ENCODE measurements around the gene VTI1A.

DNA sequence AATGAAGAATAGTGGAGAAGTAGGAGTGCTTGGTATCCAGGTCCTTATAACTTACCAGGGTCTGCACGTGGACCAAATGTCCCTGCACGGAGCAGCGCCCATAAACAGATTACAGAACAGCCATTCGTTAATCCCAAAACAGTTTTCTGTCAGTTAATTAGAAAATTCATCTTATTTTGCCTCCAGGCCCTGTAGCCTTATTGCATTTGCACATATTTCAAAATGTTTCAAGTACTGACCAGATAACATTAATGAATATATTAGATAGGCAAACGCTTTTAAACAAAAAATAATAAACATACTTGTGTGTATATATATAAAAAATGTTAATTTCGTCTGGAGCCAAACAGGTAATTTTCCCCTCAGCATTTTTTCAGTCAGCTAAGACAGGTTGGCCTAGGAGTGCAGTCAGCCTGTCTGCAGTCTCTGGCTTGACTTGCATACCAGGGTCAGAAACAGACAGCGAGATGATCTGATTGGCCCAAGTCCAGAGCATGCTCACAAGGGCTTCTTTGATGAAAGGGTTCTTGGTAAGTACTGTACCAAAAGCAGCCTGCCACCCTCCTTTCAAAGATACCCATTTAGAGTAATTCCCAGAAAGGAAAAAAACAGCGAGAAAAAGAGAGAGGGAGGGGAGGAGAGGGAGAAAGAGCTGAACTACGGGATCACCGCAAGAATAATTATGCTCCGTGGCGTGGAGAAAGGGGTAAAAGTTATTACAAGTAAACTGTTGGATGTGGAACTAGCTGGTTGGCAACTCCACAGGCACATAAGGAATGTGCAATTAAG, 308.6 kb downstream of the VTI1A start:
- TF ChIP-seq, protein P1, sequence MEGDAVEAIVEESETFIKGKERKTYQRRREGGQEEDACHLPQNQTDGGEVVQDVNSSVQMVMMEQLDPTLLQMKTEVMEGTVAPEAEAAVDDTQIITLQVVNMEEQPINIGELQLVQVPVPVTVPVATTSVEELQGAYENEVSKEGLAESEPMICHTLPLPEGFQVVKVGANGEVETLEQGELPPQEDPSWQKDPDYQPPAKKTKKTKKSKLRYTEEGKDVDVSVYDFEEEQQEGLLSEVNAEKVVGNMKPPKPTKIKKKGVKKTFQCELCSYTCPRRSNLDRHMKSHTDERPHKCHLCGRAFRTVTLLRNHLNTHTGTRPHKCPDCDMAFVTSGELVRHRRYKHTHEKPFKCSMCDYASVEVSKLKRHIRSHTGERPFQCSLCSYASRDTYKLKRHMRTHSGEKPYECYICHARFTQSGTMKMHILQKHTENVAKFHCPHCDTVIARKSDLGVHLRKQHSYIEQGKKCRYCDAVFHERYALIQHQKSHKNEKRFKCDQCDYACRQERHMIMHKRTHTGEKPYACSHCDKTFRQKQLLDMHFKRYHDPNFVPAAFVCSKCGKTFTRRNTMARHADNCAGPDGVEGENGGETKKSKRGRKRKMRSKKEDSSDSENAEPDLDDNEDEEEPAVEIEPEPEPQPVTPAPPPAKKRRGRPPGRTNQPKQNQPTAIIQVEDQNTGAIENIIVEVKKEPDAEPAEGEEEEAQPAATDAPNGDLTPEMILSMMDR (conservative IDR thresholded peaks at IDR 0.05): no peak
- TF ChIP-seq EZH2 (IDR thresholded peaks at IDR 0.05; ENCODE audit: low read depth): no peak
